GM19099 (cell line): ENCODE data around the gene HEXD.

Experiments
- POLR2A ChIP-seq: IDR thresholded peaks from 3 replicates; pipeline ENCODE4 v1.6.1; 2011; ENCODE audit warnings: low read depth; ENCODE audit not compliant: insufficient read length; ENCODE audit errors: extremely low read depth

HEXD gene

GRCh38 chr17:82474223-82475010, 56.3 kb downstream of the HEXD start:
- TF ChIP-seq POLR2A: no peak

DNA sequence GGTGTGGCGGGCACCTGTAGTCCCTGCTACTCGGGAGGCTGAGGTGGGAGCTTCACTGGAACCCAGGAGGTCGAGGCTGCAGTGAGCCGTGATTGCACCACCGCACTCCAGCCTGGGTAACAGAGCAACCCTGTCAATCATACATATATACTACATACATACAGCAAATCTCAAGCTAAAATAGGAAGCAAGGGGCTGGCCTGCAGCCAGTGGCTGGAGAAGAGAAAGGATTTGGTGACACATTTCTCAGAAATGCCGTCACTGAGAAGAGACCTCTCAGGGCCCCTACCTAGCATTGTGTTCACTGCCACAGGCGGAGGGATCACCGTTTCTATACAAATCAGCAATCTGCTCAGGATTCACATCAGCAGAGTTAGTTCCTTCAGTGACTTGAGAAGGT, 57.3 kb downstream of the HEXD start:
- no peak for TF ChIP-seq POLR2A

- TF ChIP-seq POLR2A: no peak
These were observed 59.8 kb downstream of the HEXD start for GRCh38 chr17:82477934-82478333.

DNA sequence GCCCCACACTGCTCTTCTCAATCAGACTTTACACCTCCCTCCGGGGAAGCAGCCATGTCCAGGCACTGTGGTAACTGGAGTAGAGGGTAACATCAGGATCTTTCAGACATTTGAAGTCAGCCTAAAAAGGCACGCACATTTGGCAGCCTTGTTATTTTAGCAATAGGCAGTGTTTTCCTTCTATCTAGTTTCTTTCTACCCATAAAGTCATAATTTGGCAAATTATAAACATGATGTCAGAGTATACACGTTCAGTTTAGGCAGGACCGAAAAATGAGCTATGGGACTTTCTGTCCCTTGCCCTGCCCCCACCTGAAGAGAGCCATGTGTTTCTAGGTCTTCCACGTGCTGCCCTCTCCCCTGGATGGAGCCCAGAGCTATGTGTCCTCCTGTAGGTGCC, 61.5 kb downstream of the HEXD start:
- TF ChIP-seq POLR2A: no peak

DNA sequence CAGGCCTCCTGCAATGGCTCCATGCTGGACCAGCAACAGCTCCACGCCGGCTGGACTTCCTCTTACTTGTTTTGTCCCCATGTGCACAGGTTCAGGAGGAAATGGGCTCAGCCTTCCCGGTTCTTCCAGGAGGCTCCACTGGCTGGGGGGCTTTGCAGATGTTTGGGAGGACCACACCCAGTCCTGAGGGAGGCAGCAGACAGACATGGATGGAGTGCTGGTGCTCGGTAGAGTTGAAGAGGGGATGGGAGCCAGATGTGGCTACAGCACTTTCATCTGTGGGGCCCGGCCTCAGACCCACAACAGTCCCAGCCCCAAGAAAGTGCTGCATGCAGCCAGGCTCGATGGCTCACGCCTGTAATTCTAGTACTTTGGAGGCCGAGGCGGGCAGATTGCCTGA, 62.2 kb downstream of the HEXD start:
- TF ChIP-seq POLR2A: no peak

- TF ChIP-seq POLR2A: no peak
These were observed 65.1 kb downstream of the HEXD start for GRCh38 chr17:82483204-82483660.

- no peak for TF ChIP-seq POLR2A
These were observed 65.7 kb downstream of the HEXD start for GRCh38 chr17:82483836-82484235.

GRCh38 chr17:82486231-82487094, 68.3 kb downstream of the HEXD start:
- TF ChIP-seq POLR2A: no peak

DNA sequence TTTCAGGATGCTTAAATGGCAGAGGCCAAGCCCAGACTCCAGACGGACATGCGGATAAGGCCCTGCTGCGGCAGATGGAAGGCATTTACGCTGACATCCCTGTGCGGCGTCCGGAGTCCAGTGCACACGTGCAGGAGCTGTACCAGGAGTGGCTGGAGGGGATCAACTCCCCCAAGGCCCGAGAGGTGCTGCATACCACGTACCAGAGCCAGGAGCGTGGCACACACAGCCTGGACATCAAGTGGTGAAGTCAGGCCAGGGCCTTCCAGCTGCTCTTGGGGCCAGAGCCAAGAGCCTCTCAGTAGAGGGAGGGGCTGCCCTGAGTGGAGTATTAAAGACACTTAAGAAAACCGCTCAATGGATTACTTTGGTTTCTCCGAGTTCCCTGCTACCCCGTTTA, 69.8 kb downstream of the HEXD start:
- no peak for TF ChIP-seq POLR2A

GRCh38 chr17:82489117-82489516, 71.0 kb downstream of the HEXD start:
- TF ChIP-seq POLR2A: no peak

- no peak for TF ChIP-seq POLR2A
These were observed 71.8 kb downstream of the HEXD start for GRCh38 chr17:82489851-82490511.

GRCh38 chr17:82490512-82491195, 72.5 kb downstream of the HEXD start:
- TF ChIP-seq POLR2A: no peak

- no peak for TF ChIP-seq POLR2A
These were observed 73.0 kb downstream of the HEXD start for GRCh38 chr17:82491196-82491530.

DNA sequence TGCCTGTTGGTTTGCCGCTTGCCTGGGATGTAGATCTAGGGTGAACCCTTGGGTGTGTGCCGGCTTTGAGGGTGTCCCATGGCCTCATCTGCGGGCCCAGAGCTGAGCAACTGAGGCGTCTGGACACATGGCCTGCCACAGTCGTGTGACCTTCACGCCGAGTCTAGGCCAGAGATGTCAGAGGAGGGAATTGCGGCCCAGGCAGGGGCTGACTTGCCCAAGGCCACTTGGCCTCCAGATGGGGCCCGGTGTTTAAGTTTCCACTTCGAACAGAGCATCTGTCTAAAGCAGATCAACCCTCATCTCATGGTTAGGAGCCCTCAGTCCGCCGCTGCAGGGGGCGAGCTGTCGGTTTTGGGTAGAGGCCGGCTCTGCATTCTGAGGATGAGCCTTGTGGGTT, 73.4 kb downstream of the HEXD start:
- no peak for TF ChIP-seq POLR2A
